ENCODE data around the gene GCSAM.
A peak's percentile ranks its signal among the peaks of the same experiment; 100 is the strongest.

GCSAM gene

GRCh38 chr3:112097378-112097777 lies 35.7 kb downstream of the GCSAM start:
- ChIA-PET CTCF (interaction anchor here (2.0 kb wide), 1 partner anchor 14 kb away, joined by 16 read pairs; no protein-coding TSS in a partner anchor), POLR2A (interaction anchor here (1.1 kb wide), 2 partner anchors 11 to 118 kb away, joined by 3 to 6 read pairs; partner anchors contain the start of gene C3orf52)
- peak; percentile 50 for DNase-seq (ENCODE audit: extremely low spot score)
- no peak for TF ChIP-seq FOXA1 (IDR thresholded peaks at IDR 0.05)
- no peak for TF ChIP-seq CTBP1 (IDR thresholded peaks at IDR 0.05; ENCODE audit: borderline replicate concordance)
- peak; percentile 87 for TF ChIP-seq PKNOX1 (IDR thresholded peaks at IDR 0.05)

- peak; percentile 42; the same call in 1 of the 2 replicates for TF ChIP-seq PKNOX1 (IDR thresholded peaks at IDR 0.05)
- TF ChIP-seq TARDBP (IDR thresholded peaks at IDR 0.05), result no peak
- TF ChIP-seq NFRKB (IDR thresholded peaks at IDR 0.05), result no peak
- CTCF ChIA-PET, result no interaction called here
- no peak for DNase-seq (ENCODE audit: extremely low spot score)
- POLR2A ChIA-PET, result no interaction called here
Measured at GRCh38 chr3:112096176-112096575, 36.9 kb downstream of the GCSAM start.

GRCh38 chr3:112095731-112096130 lies 37.3 kb downstream of the GCSAM start:
- DNase-seq (ENCODE audit: extremely low spot score), result no peak
- ChIA-PET CTCF (no interaction called here), POLR2A (no interaction called here)
- TF ChIP-seq PKNOX1 (IDR thresholded peaks at IDR 0.05) (no peak), FOXK2 (IDR thresholded peaks at IDR 0.05) (no peak), NFRKB (IDR thresholded peaks at IDR 0.05) (no peak), HDGF (IDR thresholded peaks at IDR 0.05; ENCODE audit: borderline replicate concordance) (no peak), L3MBTL2 (conservative IDR thresholded peaks at IDR 0.05) (no peak), BHLHE40 (IDR thresholded peaks at IDR 0.05; ENCODE audit: borderline replicate concordance) (no peak), FOXA1 (IDR thresholded peaks at IDR 0.05) (no peak), CTBP1 (IDR thresholded peaks at IDR 0.05; ENCODE audit: borderline replicate concordance) (no peak), SUZ12 (IDR thresholded peaks at IDR 0.05) (no peak)

- no peak for DNase-seq (ENCODE audit: extremely low spot score)
- ChIA-PET CTCF (no interaction called here), POLR2A (no interaction called here)
- TF ChIP-seq SUZ12 (IDR thresholded peaks at IDR 0.05) (no peak), PKNOX1 (IDR thresholded peaks at IDR 0.05) (no peak), LEF1 (IDR thresholded peaks at IDR 0.05; ENCODE audit: borderline replicate concordance) (no peak), SP1 (IDR thresholded peaks at IDR 0.05) (no peak), NFRKB (IDR thresholded peaks at IDR 0.05) (no peak), FOXK2 (IDR thresholded peaks at IDR 0.05) (no peak), FOXA1 (IDR thresholded peaks at IDR 0.05) (no peak), ELF4 (IDR thresholded peaks at IDR 0.05) (no peak)
Measured at GRCh38 chr3:112093180-112093522, 39.9 kb downstream of the GCSAM start.

GRCh38 chr3:112092496-112093179 lies 40.4 kb downstream of the GCSAM start:
- DNase-seq (ENCODE audit: extremely low spot score), result no peak
- ChIA-PET CTCF (interaction anchor here (0.6 to 0.9 kb wide), 2 partner anchors 19 to 290 kb away, joined by 5 read pairs; no protein-coding TSS in a partner anchor), POLR2A (no interaction called here)
- TF ChIP-seq FOXA1 (IDR thresholded peaks at IDR 0.05), result no peak
- TF ChIP-seq SP1 (IDR thresholded peaks at IDR 0.05), result no peak
- no peak for TF ChIP-seq ELF4 (IDR thresholded peaks at IDR 0.05)
- no peak for TF ChIP-seq CTBP1 (IDR thresholded peaks at IDR 0.05; ENCODE audit: borderline replicate concordance)
- TF ChIP-seq ARNT (IDR thresholded peaks at IDR 0.05), result no peak
- TF ChIP-seq ZNF384 (IDR thresholded peaks at IDR 0.05), result no peak
- TF ChIP-seq SUZ12 (IDR thresholded peaks at IDR 0.05), result no peak
- no peak for TF ChIP-seq TARDBP (IDR thresholded peaks at IDR 0.05)
- TF ChIP-seq LEF1 (IDR thresholded peaks at IDR 0.05; ENCODE audit: borderline replicate concordance), result no peak
- TF ChIP-seq L3MBTL2 (conservative IDR thresholded peaks at IDR 0.05), result no peak
- no peak for TF ChIP-seq NFRKB (IDR thresholded peaks at IDR 0.05)
- no peak for TF ChIP-seq FOXM1 (IDR thresholded peaks at IDR 0.05; ENCODE audit: borderline replicate concordance)
- no peak for TF ChIP-seq PKNOX1 (IDR thresholded peaks at IDR 0.05)
- TF ChIP-seq HDGF (IDR thresholded peaks at IDR 0.05; ENCODE audit: borderline replicate concordance), result no peak
- no peak for TF ChIP-seq BHLHE40 (IDR thresholded peaks at IDR 0.05; ENCODE audit: borderline replicate concordance)
- no peak for TF ChIP-seq FOXK2 (IDR thresholded peaks at IDR 0.05)

Data from HEK293T (cell line).